GM12878 (cell line): ENCODE results near the gene SNRPD3. TPM values are rescaled to one million over a fixed set of nuclear protein-coding genes. Genes with fewer than 3 reads are reported as not detected.

Experiments used
- CHD1 ChIP-seq: IDR thresholded peaks from 2 replicates; pipeline ENCODE4 v1.6.1; 2012; ENCODE audit warnings: low read depth, low read length, improper control_type of control experiment
- CHD2 ChIP-seq: IDR thresholded peaks from 2 replicates; pipeline ENCODE4 v1.6.1; 2011; ENCODE audit warnings: low read depth, low read length, improper control_type of control experiment, borderline replicate concordance
- CREM ChIP-seq: IDR thresholded peaks from 2 replicates; pipeline ENCODE4 v1.6.1; 2014; ENCODE audit warnings: antibody characterized with exemption, low read depth
- DPF2 ChIP-seq: fragments of 450-650 bp; IDR thresholded peaks from 2 replicates; pipeline ENCODE4 v1.6.1; 2017; ENCODE audit warnings: mild to moderate bottlenecking
- EGR1 ChIP-seq, 2 experiments: IDR thresholded peaks; 1 replicate in 1 of 2; 2 replicates in 1 of 2; pipeline ENCODE4 v1.6.1; 2011 to 2012; ENCODE audit warnings: low read depth in 2 of 2, low read length in 2 of 2, borderline replicate concordance in 1 of 2, mild to moderate bottlenecking in 1 of 2, moderate library complexity in 1 of 2
- EP300 ChIP-seq, 2 experiments: fragments of 150-350 bp in 1 of 2; IDR thresholded peaks; 2 replicates each; pipeline ENCODE4 v1.6.1; 2011 to 2012; ENCODE audit warnings: low read depth in 2 of 2, low read length in 2 of 2, borderline replicate concordance in 1 of 2, improper control_type of control experiment in 1 of 2, inconsistent platforms in 1 of 2; ENCODE audit not compliant: control insufficient read depth in 1 of 2
- ESRRA ChIP-seq: IDR thresholded peaks from 2 replicates; pipeline ENCODE4 v1.6.1; 2012; ENCODE audit warnings: mild to moderate bottlenecking, low read length, improper control_type of control experiment
- RELA ChIP-seq: fragments of 450-650 bp; IDR thresholded peaks from 2 replicates; pipeline ENCODE4 v1.8.0; 2014; ENCODE audit warnings: borderline replicate concordance; ENCODE audit not compliant: partially characterized antibody
- RFX5 ChIP-seq: IDR thresholded peaks from 2 replicates; pipeline ENCODE4 v1.6.1; 2011; ENCODE audit warnings: low read depth, low read length, improper control_type of control experiment
- SIX5 ChIP-seq: IDR thresholded peaks from 2 replicates; pipeline ENCODE4 v1.6.1; 2011; ENCODE audit warnings: mild to moderate bottlenecking, low read depth, low read length, moderate library complexity; ENCODE audit not compliant: severe bottlenecking
- SPI1 ChIP-seq: IDR thresholded peaks from 2 replicates; pipeline ENCODE4 v1.6.1; 2011; ENCODE audit warnings: low read depth, mild to moderate bottlenecking, low read length, moderate library complexity, borderline replicate concordance; ENCODE audit not compliant: insufficient read depth
- STAT3 ChIP-seq: IDR thresholded peaks from 2 replicates; pipeline ENCODE4 v1.6.1; 2011; ENCODE audit warnings: low read depth, low read length, improper control_type of control experiment
- TAF1 ChIP-seq: IDR thresholded peaks from 2 replicates; pipeline ENCODE4 v1.6.1; 2011; ENCODE audit warnings: mild to moderate bottlenecking, low read depth, low read length, borderline replicate concordance
- ZNF207 ChIP-seq: fragments of 450-650 bp; IDR thresholded peaks from 2 replicates; pipeline ENCODE4 v1.6.1; 2014; ENCODE audit warnings: antibody characterized with exemption, mild to moderate bottlenecking, borderline replicate concordance
- ZZZ3 ChIP-seq: IDR thresholded peaks from 2 replicates; pipeline ENCODE4 v1.6.1; 2011; ENCODE audit warnings: low read depth; ENCODE audit not compliant: control insufficient read depth, insufficient read length
- polyA plus RNA-seq, 11 experiments: library from polyadenylated mRNA; depleted of rRNA in 4 of 11; unstranded in 6 of 11; stranded (reverse) in 5 of 11; fragments of >200 nt; fragmentation: Nextera tagmentation in 4 of 11; fragmentation: Illumina TruSeq in 1 of 11; extraction: Ambion mirVana in 4 of 11; extraction: Trizol in 1 of 11; gene quantifications; 1 replicate in 1 of 11; 2 replicates in 10 of 11; pipeline versions ENCODE4 v1.2.1 to v1.2.3, GENCODE V29; 2011 to 2016; ENCODE audit warnings: inconsistent platforms in 2 of 11, missing spikeins in 2 of 11, low read depth in 1 of 11
- total RNA-seq, 4 experiments: library from RNA; depleted of rRNA in 3 of 4; stranded (reverse); fragments of >200 nt in 3 of 4; fragmentation: Illumina TruSeq in 1 of 4; extraction: Trizol in 1 of 4; gene quantifications; 2 replicates each; pipeline versions ENCODE4 v1.2.1 to v1.2.3, GENCODE V29; 2013 to 2021
- TF ChIP-seq, protein P1 (sequence below): fragments of 450-650 bp; IDR thresholded peaks from 2 replicates; pipeline ENCODE4 v1.6.1; 2017; ENCODE audit warnings: borderline replicate concordance
- TF ChIP-seq, protein P2 (sequence below): IDR thresholded peaks from 2 replicates; pipeline ENCODE4 v1.6.1; 2012; ENCODE audit warnings: mild to moderate bottlenecking, low read depth, low read length
- TF ChIP-seq, protein P3 (sequence below): fragments of 150-350 bp; IDR thresholded peaks from 2 replicates; pipeline ENCODE4 v1.6.1; 2014; ENCODE audit warnings: mild to moderate bottlenecking, low read depth, low read length

The SNRPD3 gene
- total and polyA plus RNA-seq, 10 of the 15 experiments (the other 5 are each of a cell fraction or from before 2014, with no cell fraction given): 112 to 324 (median 242) TPM

DNA sequence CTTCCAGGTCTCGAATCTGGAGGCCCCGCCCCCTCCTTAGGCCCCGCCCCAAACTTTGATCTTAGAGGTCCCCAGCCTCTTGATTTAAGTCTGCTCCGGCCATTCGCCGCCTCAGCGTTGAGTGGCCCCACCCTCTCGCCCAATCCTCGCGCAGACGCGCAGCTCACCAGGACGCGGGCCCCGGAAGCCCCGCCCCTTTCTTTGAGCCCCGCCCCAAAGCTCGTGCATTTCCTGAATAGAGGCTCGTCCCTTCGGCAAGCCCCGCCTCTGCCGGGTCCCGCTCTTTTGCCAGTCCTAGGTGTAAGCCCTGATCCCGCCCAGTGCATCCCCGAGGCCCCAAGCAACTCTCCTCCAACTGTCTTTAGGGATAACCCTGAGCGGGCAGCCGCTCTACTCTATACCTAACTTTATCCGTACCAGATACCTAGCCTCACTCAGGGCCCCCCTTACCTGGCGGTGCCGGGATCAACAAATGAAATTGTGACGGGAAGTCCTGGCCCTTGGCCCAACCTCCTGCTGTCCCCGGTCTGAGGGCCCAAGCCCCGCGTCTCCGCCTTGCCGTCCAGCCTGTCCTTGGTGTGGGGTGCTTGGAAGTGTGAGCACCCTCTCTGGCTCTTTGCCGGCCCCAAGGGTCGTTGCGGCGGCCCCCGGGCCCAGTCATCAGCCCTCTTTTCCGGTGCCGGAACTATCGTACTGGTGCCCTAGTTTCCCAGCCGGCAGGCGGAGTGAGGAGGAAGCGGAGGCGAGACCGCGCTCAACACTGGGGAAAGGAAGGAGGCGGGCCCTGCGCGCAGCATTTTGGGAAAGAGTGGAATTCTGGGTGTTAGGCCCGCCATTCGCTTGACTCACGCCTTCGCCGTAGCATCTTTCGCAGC lies at the start of gene SNRPD3 (continued):
- TF ChIP-seq, protein P1, sequence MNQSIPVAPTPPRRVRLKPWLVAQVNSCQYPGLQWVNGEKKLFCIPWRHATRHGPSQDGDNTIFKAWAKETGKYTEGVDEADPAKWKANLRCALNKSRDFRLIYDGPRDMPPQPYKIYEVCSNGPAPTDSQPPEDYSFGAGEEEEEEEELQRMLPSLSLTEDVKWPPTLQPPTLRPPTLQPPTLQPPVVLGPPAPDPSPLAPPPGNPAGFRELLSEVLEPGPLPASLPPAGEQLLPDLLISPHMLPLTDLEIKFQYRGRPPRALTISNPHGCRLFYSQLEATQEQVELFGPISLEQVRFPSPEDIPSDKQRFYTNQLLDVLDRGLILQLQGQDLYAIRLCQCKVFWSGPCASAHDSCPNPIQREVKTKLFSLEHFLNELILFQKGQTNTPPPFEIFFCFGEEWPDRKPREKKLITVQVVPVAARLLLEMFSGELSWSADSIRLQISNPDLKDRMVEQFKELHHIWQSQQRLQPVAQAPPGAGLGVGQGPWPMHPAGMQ: no peak
- TF ChIP-seq DPF2 (peak; percentile 84), RELA (peak; percentile 63), STAT3 (no peak), EGR1 (IDR thresholded peaks at IDR 0.05; ENCODE audit: borderline replicate concordance in 1 of 2, low read depth in 2 of 2, low read length in 2 of 2) (peak; percentile 31 to 92), CHD2 (peak; percentile 76; the same call in 1 of the 2 replicates), ZNF207 (peak; percentile 99; the same call in 1 of the 2 replicates), SPI1 (peak; percentile 32; the same call in 1 of the 2 replicates), RFX5 (peak; percentile 65; the same call in 1 of the 2 replicates), SIX5 (peak; percentile 68), CREM (peak; percentile 80), EP300 (IDR thresholded peaks at IDR 0.05; ENCODE audit: borderline replicate concordance in 1 of 2, control insufficient read depth in 1 of 2, low read depth in 2 of 2, low read length in 2 of 2) (peak in 1 of 2 experiments; percentile 39; a peak in 1 of 4 replicates), CHD1 (no peak), TAF1 (peak; percentile 93), ZZZ3 (no peak), ESRRA (peak; percentile 60; the same call in 1 of the 2 replicates)
- TF ChIP-seq, protein P2, sequence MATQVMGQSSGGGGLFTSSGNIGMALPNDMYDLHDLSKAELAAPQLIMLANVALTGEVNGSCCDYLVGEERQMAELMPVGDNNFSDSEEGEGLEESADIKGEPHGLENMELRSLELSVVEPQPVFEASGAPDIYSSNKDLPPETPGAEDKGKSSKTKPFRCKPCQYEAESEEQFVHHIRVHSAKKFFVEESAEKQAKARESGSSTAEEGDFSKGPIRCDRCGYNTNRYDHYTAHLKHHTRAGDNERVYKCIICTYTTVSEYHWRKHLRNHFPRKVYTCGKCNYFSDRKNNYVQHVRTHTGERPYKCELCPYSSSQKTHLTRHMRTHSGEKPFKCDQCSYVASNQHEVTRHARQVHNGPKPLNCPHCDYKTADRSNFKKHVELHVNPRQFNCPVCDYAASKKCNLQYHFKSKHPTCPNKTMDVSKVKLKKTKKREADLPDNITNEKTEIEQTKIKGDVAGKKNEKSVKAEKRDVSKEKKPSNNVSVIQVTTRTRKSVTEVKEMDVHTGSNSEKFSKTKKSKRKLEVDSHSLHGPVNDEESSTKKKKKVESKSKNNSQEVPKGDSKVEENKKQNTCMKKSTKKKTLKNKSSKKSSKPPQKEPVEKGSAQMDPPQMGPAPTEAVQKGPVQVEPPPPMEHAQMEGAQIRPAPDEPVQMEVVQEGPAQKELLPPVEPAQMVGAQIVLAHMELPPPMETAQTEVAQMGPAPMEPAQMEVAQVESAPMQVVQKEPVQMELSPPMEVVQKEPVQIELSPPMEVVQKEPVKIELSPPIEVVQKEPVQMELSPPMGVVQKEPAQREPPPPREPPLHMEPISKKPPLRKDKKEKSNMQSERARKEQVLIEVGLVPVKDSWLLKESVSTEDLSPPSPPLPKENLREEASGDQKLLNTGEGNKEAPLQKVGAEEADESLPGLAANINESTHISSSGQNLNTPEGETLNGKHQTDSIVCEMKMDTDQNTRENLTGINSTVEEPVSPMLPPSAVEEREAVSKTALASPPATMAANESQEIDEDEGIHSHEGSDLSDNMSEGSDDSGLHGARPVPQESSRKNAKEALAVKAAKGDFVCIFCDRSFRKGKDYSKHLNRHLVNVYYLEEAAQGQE: peak; percentile 21; the same call in 1 of the 2 replicates
- TF ChIP-seq, protein P3, sequence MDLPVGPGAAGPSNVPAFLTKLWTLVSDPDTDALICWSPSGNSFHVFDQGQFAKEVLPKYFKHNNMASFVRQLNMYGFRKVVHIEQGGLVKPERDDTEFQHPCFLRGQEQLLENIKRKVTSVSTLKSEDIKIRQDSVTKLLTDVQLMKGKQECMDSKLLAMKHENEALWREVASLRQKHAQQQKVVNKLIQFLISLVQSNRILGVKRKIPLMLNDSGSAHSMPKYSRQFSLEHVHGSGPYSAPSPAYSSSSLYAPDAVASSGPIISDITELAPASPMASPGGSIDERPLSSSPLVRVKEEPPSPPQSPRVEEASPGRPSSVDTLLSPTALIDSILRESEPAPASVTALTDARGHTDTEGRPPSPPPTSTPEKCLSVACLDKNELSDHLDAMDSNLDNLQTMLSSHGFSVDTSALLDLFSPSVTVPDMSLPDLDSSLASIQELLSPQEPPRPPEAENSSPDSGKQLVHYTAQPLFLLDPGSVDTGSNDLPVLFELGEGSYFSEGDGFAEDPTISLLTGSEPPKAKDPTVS: no peak
